HepG2 (cell line): ENCODE results near the gene ADD2. TPM values are rescaled to one million over a fixed set of nuclear protein-coding genes. Genes with fewer than 3 reads are reported as not detected.

Source experiments
- ATAC-seq: fragments of 200-7000 bp; cut with Tn5 transposase; 3 replicates; pipeline ENCODE4 v1.9.1; 2020; ENCODE audit warnings: mild to moderate bottlenecking, moderate library complexity
- BruUV-seq: library from RNA; stranded (reverse); fragments of 400-500 nt; replicated peaks from 2 replicates; lab custom pipeline; 2021; lab: Mats Ljungman, UMichigan
- CTCF ChIA-PET: fragments of 300-600 bp; formaldehyde crosslinking; extraction: SDS; loops from one replicate; lab custom pipeline; 2021; ENCODE audit warnings: low total read pairs, inconsistent platforms, low intra/inter-chr PET ratio; lab: Yijun Ruan, JAX
- POLR2A ChIA-PET: fragments of 350-600 bp; sonication (Branson Sonifier 250); formaldehyde crosslinking; loops from one replicate; lab custom pipeline; 2020; ENCODE audit warnings: antibody characterized with exemption, inconsistent platforms; lab: Yijun Ruan, JAX
- DNase-seq: peaks from one replicate; pipeline ENCODE4 v3.0.0-alpha.2; 2015; ENCODE audit warnings: low spot score
- FAIRE-seq: peaks from 3 replicates; lab custom pipeline; 2011; peaks lifted over from hg19 to GRCh38; lab: Jason Lieb, UNC
- H2AFZ ChIP-seq: one replicate; pipeline ENCODE4 v1.6.1; 2011; ENCODE audit warnings: low read length, inconsistent platforms
- H3K27ac ChIP-seq: fragments of 300-600 bp; 3 replicates; pipeline ENCODE4 v1.8.0; 2011; ENCODE audit warnings: mixed run types, mild to moderate bottlenecking, mixed read lengths, low read length, inconsistent platforms; ENCODE audit not compliant: insufficient read depth; ENCODE audit errors: extremely low read length
- H3K27me3 ChIP-seq, 2 experiments: fragments of 200-600 bp in 1 of 2; 2 replicates in 1 of 2; 3 replicates in 1 of 2; pipeline versions ENCODE4 v1.6.0 to v1.8.0; 2011; ENCODE audit warnings: low read length in 2 of 2, mild to moderate bottlenecking in 2 of 2, moderate library complexity in 2 of 2, inconsistent platforms in 1 of 2; ENCODE audit not compliant: insufficient read depth in 2 of 2, control insufficient read depth in 1 of 2
- H3K36me3 ChIP-seq, 2 experiments: fragments of 200-600 bp in 1 of 2; replicated peaks in 1 of 2; 2 replicates in 1 of 2; 3 replicates in 1 of 2; pipeline versions ENCODE4 v1.5.1 to v1.8.0; 2011; ENCODE audit warnings: low read length in 2 of 2, inconsistent platforms in 1 of 2; ENCODE audit not compliant: insufficient read depth in 2 of 2, control insufficient read depth in 1 of 2
- H3K4me1 ChIP-seq: 2 replicates; pipeline ENCODE4 v1.5.1; 2012; ENCODE audit warnings: low read length, inconsistent platforms; ENCODE audit not compliant: insufficient read depth
- H3K4me2 ChIP-seq: 2 replicates; pipeline ENCODE4 v1.6.0; 2011; ENCODE audit warnings: low read depth, low read length, inconsistent platforms
- H3K4me3 ChIP-seq, 3 experiments: fragments of 200-600 bp in 1 of 3; sonication (generic), shearing (Covaris generic) in 1 of 3; replicated peaks in 1 of 3; 2 replicates each; pipeline ENCODE4 v1.5.1; 2011 to 2016; ENCODE audit warnings: low read length in 3 of 3, inconsistent platforms in 2 of 3, low read depth in 2 of 3, mild to moderate bottlenecking in 2 of 3, control low read depth in 1 of 3, mixed read lengths in 1 of 3; ENCODE audit not compliant: insufficient read depth in 1 of 3
- H3K79me2 ChIP-seq: one replicate; pipeline ENCODE4 v1.6.1; 2011; ENCODE audit warnings: low read length, inconsistent platforms; ENCODE audit not compliant: insufficient read depth
- H3K9ac ChIP-seq: 2 replicates; pipeline ENCODE4 v1.6.0; 2011; ENCODE audit warnings: mild to moderate bottlenecking, low read depth, low read length, inconsistent platforms; ENCODE audit not compliant: insufficient read depth
- H3K9me3 ChIP-seq: 2 replicates; pipeline ENCODE4 v1.5.1; 2012; ENCODE audit warnings: mild to moderate bottlenecking, low read length
- H4K20me1 ChIP-seq: 2 replicates; pipeline ENCODE4 v1.6.0; 2011; ENCODE audit warnings: inconsistent platforms, mild to moderate bottlenecking, low read length, moderate library complexity; ENCODE audit not compliant: insufficient read depth
- HNRNPUL1 ChIP-seq: fragments of 200-400 bp; formaldehyde crosslinking; IDR thresholded peaks from 2 replicates; pipeline ENCODE4 v1.6.1; 2017; ENCODE audit warnings: low read depth, mild to moderate bottlenecking, low read length, moderate library complexity
- HOXA3 ChIP-seq: sonication (generic); formaldehyde crosslinking; IDR thresholded peaks from 2 replicates; pipeline ENCODE4 v1.5.0; 2020; ENCODE audit warnings: missing genetic modification reagents
- TAF15 ChIP-seq: fragments of 200-400 bp; formaldehyde crosslinking; IDR thresholded peaks from one replicate; pipeline ENCODE4 v1.6.1; 2018; ENCODE audit warnings: mild to moderate bottlenecking, low read depth, low read length; ENCODE audit not compliant: poor library complexity, severe bottlenecking
- ZMAT3 ChIP-seq: sonication (generic); formaldehyde crosslinking; conservative IDR thresholded peaks from 2 replicates; pipeline ENCODE4 v1.7.0; 2021; ENCODE audit warnings: missing genetic modification reagents
- ZNF503 ChIP-seq: sonication (generic); formaldehyde crosslinking; IDR thresholded peaks from 2 replicates; pipeline ENCODE4 v1.4.0; 2020; ENCODE audit warnings: missing genetic modification reagents
- ZNF552 ChIP-seq: sonication (generic); formaldehyde crosslinking; IDR thresholded peaks from 2 replicates; pipeline ENCODE4 v1.9.0; 2022; ENCODE audit warnings: missing genetic modification reagents, mild to moderate bottlenecking, borderline replicate concordance
- ZNF749 ChIP-seq: sonication (generic); formaldehyde crosslinking; IDR thresholded peaks from 2 replicates; pipeline ENCODE4 v1.8.0; 2022; ENCODE audit warnings: mild to moderate bottlenecking, missing genetic modification reagents, moderate library complexity, borderline replicate concordance
- WGBS: methylation state at CpG from one replicate; pipeline ENCODE4 v1.1.6; 2017; ENCODE audit warnings: low lambda C conversion rate; 5-methylcytosine and 5-hydroxymethylcytosine counted together
- in situ Hi-C: cut with HindIII; loops from 2 replicates; pipeline ENCODE4 v1.10.0; 2017; ENCODE audit warnings: low pct_unique_long_range_greater_than_20kb; ENCODE audit not compliant: extremely low pct_ligation_motif_present
- intact Hi-C: fragments of 100-400 bp; cut with micrococcal nuclease; formaldehyde crosslinking; loops from one replicate; pipeline ENCODE4 v1.10.0; 2022; ENCODE audit not compliant: unreplicated experiment
- polyA plus RNA-seq, 8 experiments: library from polyadenylated mRNA; depleted of rRNA in 3 of 8; stranded (reverse) in 7 of 8; unstranded in 1 of 8; fragments of >200 nt; fragmentation: Illumina TruSeq in 4 of 8; extraction: Trizol in 4 of 8; gene quantifications; 2 replicates each; pipeline versions ENCODE4 v1.2.1 to v1.2.3, GENCODE V29; 2011 to 2016; ENCODE audit warnings: low read depth in 4 of 8, missing spikeins in 1 of 8, mixed read lengths in 1 of 8; ENCODE audit not compliant: insufficient read depth in 1 of 8
- total RNA-seq, 5 experiments: library from RNA; depleted of rRNA; stranded (reverse); fragments of >200 nt; fragmentation: Illumina TruSeq; extraction: Trizol; gene quantifications; 2 replicates each; pipeline ENCODE4 v1.2.3, GENCODE V29; 2016; ENCODE audit warnings: low read depth in 1 of 5
- TF ChIP-seq, protein P1 (sequence below): sonication (generic); formaldehyde crosslinking; IDR thresholded peaks from 2 replicates; pipeline ENCODE4 v1.4.0; 2020; ENCODE audit warnings: missing genetic modification reagents; ENCODE audit errors: not compliant biosample characterization
- TF ChIP-seq, protein P2 (sequence below): sonication (generic); formaldehyde crosslinking; IDR thresholded peaks from 2 replicates; pipeline ENCODE4 v1.4.0; 2020; ENCODE audit warnings: missing genetic modification reagents

ADD2 gene
- total and polyA plus RNA-seq, 2 of the 13 experiments (the other 11 are each of a cell fraction or from before 2014, with no cell fraction given): 0.05 to 0.13 TPM

DNA sequence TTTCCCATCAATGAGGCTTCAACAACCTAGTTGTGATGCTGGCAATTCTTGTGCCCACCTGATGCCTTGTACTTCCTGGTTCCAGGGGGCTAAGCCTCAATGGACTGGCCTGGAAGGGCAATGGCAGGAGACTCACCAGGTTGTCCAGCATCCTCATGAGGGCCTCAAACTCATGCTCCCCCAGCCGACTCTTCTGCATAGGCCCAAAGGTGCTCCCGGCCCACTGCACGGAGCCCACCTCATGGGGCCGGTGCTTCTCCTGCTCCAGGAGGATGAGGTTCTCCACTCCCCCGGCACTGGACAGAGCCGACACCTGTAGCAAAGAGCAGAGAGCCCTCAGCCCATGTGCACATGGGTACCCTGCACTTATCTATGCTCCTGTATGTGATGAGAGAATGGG is 84.5 kb downstream of the ADD2 start:
- Histone ChIP-seq H3K4me2 (no peak overlapping the region), H3K27ac (no peak overlapping the region), H3K36me3 (no peaks in the 10 kb centered on the region), H3K4me1 (peaks cover 4% of the 10 kb centered on the region; the same call in 1 of the 2 replicates), H2AFZ (no peak overlapping the region), H3K4me3 (no peak overlapping the region), H3K79me2 (no peaks in the 10 kb centered on the region), H3K27me3 (peaks cover 0 to 23% of the 10 kb centered on the region in 2 experiments; a peak in 3 of 5 replicates), H3K9me3 (no peaks in the 10 kb centered on the region), H3K9ac (no peak overlapping the region), H4K20me1 (no peaks in the 10 kb centered on the region)
- in situ Hi-C loops (no loop called here), intact Hi-C loops (no loop called here)
- ChIA-PET POLR2A (no interaction called here), CTCF (no interaction called here)
- FAIRE-seq: no peak
- TF ChIP-seq ZNF749: no peak
- no peak for TF ChIP-seq TAF15
- TF ChIP-seq HNRNPUL1: no peak
- TF ChIP-seq, protein P1, sequence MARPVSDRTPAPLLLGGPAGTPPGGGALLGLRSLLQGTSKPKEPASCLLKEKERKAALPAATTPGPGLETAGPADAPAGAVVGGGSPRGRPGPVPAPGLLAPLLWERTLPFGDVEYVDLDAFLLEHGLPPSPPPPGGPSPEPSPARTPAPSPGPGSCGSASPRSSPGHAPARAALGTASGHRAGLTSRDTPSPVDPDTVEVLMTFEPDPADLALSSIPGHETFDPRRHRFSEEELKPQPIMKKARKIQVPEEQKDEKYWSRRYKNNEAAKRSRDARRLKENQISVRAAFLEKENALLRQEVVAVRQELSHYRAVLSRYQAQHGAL (CRISPR knock-in tag): no peak
- TF ChIP-seq ZNF552 (CRISPR knock-in tag): no peak
- no peak for TF ChIP-seq ZNF503
- TF ChIP-seq ZMAT3 (CRISPR knock-in tag): no peak
- TF ChIP-seq, protein P2, sequence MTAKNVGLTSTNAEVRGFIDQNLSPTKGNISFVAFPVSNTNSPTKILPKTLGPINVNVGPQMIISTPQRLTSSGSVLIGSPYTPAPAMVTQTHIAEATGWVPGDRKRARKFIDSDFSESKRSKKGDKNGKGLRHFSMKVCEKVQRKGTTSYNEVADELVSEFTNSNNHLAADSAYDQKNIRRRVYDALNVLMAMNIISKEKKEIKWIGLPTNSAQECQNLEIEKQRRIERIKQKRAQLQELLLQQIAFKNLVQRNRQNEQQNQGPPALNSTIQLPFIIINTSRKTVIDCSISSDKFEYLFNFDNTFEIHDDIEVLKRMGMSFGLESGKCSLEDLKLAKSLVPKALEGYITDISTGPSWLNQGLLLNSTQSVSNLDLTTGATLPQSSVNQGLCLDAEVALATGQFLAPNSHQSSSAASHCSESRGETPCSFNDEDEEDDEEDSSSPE (CRISPR knock-in tag): no peak
- no peak for TF ChIP-seq HOXA3 (CRISPR knock-in tag)
- no peak for ATAC-seq
- WGBS: 23% methylated on average over 5 of the region's 6 CpGs
- DNase-seq: no peak
- no TSS peak for BruUV-seq
